ENCODE results near the gene SCIN. TPM values are rescaled to one million over a fixed set of nuclear protein-coding genes. Genes with fewer than 3 reads are reported as not detected.

SCIN gene
- polyA plus RNA-seq, 1 donor (not counting 4 experiments of a cell fraction or from before 2014, with no cell fraction given) = not detected

- Histone ChIP-seq H3K4me1 (ENCODE audit: control insufficient read depth, extremely low read depth, insufficient read depth, low read length) (peaks cover 4% of the 10 kb centered on the region), H3K79me2 (ENCODE audit: control insufficient read depth, insufficient read depth, low read length) (no peaks in the 10 kb centered on the region), H3K9me3 (ENCODE audit: control insufficient read depth, low read depth, low read length) (no peaks in the 10 kb centered on the region), H3K36me3 (ENCODE audit: control insufficient read depth in 2 of 2, extremely low read depth in 1 of 2, insufficient read depth in 2 of 2, low read length in 2 of 2) (no peaks in the 10 kb centered on the region), H4K20me1 (ENCODE audit: control insufficient read depth, extremely low read depth, insufficient read depth, low read length) (no peaks in the 10 kb centered on the region), H3K9me1 (ENCODE audit: control insufficient read depth, extremely low read depth, insufficient read depth, low read length) (no peaks in the 10 kb centered on the region), H3K4me2 (ENCODE audit: control insufficient read depth, extremely low read depth, insufficient read depth, low read depth, low read length) (no peak overlapping the region), H2AFZ (ENCODE audit: control insufficient read depth, low read length) (no peak overlapping the region), H3K27ac (ENCODE audit: control insufficient read depth, insufficient read depth, low read length) (no peak overlapping the region), H3K4me3 (ENCODE audit: control insufficient read depth in 2 of 3, extremely low read depth in 1 of 3, insufficient read depth in 2 of 3, low read depth in 1 of 3, low read length in 3 of 3) (no peak overlapping the region), H3K27me3 (ENCODE audit: control insufficient read depth, extremely low read depth, insufficient read depth, low read length) (no peaks in the 10 kb centered on the region), H3K9ac (ENCODE audit: control insufficient read depth, extremely low read depth, insufficient read depth, low read length) (no peak overlapping the region)
- FAIRE-seq (no peak), DNase-seq (ENCODE audit: low read depth, low spot score) (no peak)
- TF ChIP-seq EZH2 (IDR thresholded peaks at IDR 0.05; ENCODE audit: low read length) = no peak
- TF ChIP-seq CTCF (optimal IDR thresholded peaks at IDR 0.05 in 1 of 3, IDR thresholded peaks at IDR 0.05 in 1 of 3, conservative IDR thresholded peaks at IDR 0.05 in 1 of 3; ENCODE audit: extremely low read depth in 1 of 3, insufficient read depth in 2 of 3, low read length in 3 of 3) = no peak
- dilution Hi-C loops (cut with MboI; ENCODE audit: extremely low pct_ligation_motif_present, low sequenced_read_pairs) = no loop called here
Observed at GRCh38 chr7:12549106-12549505, 21.4 kb upstream of the SCIN start.

- Histone ChIP-seq H2AFZ (ENCODE audit: control insufficient read depth, low read length) (no peak overlapping the region), H3K4me1 (ENCODE audit: control insufficient read depth, extremely low read depth, insufficient read depth, low read length) (no peaks in the 10 kb centered on the region), H3K4me2 (ENCODE audit: control insufficient read depth, extremely low read depth, insufficient read depth, low read depth, low read length) (no peak overlapping the region), H4K20me1 (ENCODE audit: control insufficient read depth, extremely low read depth, insufficient read depth, low read length) (no peaks in the 10 kb centered on the region), H3K9ac (ENCODE audit: control insufficient read depth, extremely low read depth, insufficient read depth, low read length) (no peak overlapping the region), H3K79me2 (ENCODE audit: control insufficient read depth, insufficient read depth, low read length) (no peaks in the 10 kb centered on the region), H3K36me3 (ENCODE audit: control insufficient read depth in 2 of 2, extremely low read depth in 1 of 2, insufficient read depth in 2 of 2, low read length in 2 of 2) (no peaks in the 10 kb centered on the region), H3K4me3 (ENCODE audit: control insufficient read depth in 2 of 3, extremely low read depth in 1 of 3, insufficient read depth in 2 of 3, low read depth in 1 of 3, low read length in 3 of 3) (no peak overlapping the region), H3K27ac (ENCODE audit: control insufficient read depth, insufficient read depth, low read length) (no peak overlapping the region), H3K9me3 (ENCODE audit: control insufficient read depth, low read depth, low read length) (no peaks in the 10 kb centered on the region), H3K9me1 (ENCODE audit: control insufficient read depth, extremely low read depth, insufficient read depth, low read length) (no peaks in the 10 kb centered on the region), H3K27me3 (ENCODE audit: control insufficient read depth, extremely low read depth, insufficient read depth, low read length) (no peaks in the 10 kb centered on the region)
- FAIRE-seq = no peak
- DNase-seq (ENCODE audit: low read depth, low spot score) = no peak
- dilution Hi-C loops (cut with MboI; ENCODE audit: extremely low pct_ligation_motif_present, low sequenced_read_pairs) = no loop called here
- TF ChIP-seq EZH2 (IDR thresholded peaks at IDR 0.05; ENCODE audit: low read length) (no peak), CTCF (optimal IDR thresholded peaks at IDR 0.05 in 1 of 3, IDR thresholded peaks at IDR 0.05 in 1 of 3, conservative IDR thresholded peaks at IDR 0.05 in 1 of 3; ENCODE audit: extremely low read depth in 1 of 3, insufficient read depth in 2 of 3, low read length in 3 of 3) (no peak)
Observed at GRCh38 chr7:12550956-12551355, 19.6 kb upstream of the SCIN start.
